ENCODE measurements around the gene C22orf23.

- TF ChIP-seq CTCF (IDR thresholded peaks at IDR 0.05) (no peak), POLR2A (IDR thresholded peaks at IDR 0.05) (no peak)
Measured at GRCh38 chr22:37920126-37920525, 33.3 kb downstream of the C22orf23 start.

Data from body of pancreas (tissue), 4 donors.